ENCODE measurements around the gene SPATA31D3.
"Not testable (repeated sequence)": the region's sequence is repeated elsewhere in the genome, so short reads cannot be mapped to it uniquely, and the experiment has no call there.

SPATA31D3 gene

GRCh38 chr9:81943393-81943792, at the start of gene SPATA31D3:
Gene SPATA31D3 (plus strand): TSS chr9:81943500. CDS start chr9:81943586, 86 bp downstream.
- not testable (repeated sequence) for DNase-seq (ENCODE audit: low read depth, low spot score)

- DNase-seq (ENCODE audit: low read depth, low spot score), result no peak
Measured at GRCh38 chr9:81893929-81894328, 49.4 kb upstream of the SPATA31D3 start.

- DNase-seq (ENCODE audit: low read depth, low spot score), result no peak
Measured at GRCh38 chr9:81894891-81895290, 48.4 kb upstream of the SPATA31D3 start.

- DNase-seq (ENCODE audit: low read depth, low spot score), result no peak
Measured at GRCh38 chr9:81896070-81896469, 47.2 kb upstream of the SPATA31D3 start.

- DNase-seq (ENCODE audit: low read depth, low spot score), result no peak
Measured at GRCh38 chr9:81898851-81899250, 44.4 kb upstream of the SPATA31D3 start.

GRCh38 chr9:81902196-81902595, 41.1 kb upstream of the SPATA31D3 start:
- no peak for DNase-seq (ENCODE audit: low read depth, low spot score)

- DNase-seq (ENCODE audit: low read depth, low spot score), result no peak
Measured at GRCh38 chr9:81902626-81903025, 40.7 kb upstream of the SPATA31D3 start.

GRCh38 chr9:81906671-81907070, 36.6 kb upstream of the SPATA31D3 start:
- no peak for DNase-seq (ENCODE audit: low read depth, low spot score)

GRCh38 chr9:81912135-81912534, 31.2 kb upstream of the SPATA31D3 start:
- no peak for DNase-seq (ENCODE audit: low read depth, low spot score)

- DNase-seq (ENCODE audit: low read depth, low spot score), result no peak
Measured at GRCh38 chr9:81915801-81916505, 27.3 kb upstream of the SPATA31D3 start.

GRCh38 chr9:81918507-81918906, 24.8 kb upstream of the SPATA31D3 start:
- not testable (repeated sequence) for DNase-seq (ENCODE audit: low read depth, low spot score)

- not testable (repeated sequence) for DNase-seq (ENCODE audit: low read depth, low spot score)
Measured at GRCh38 chr9:81928305-81928704, 15.0 kb upstream of the SPATA31D3 start, which contains the start of gene SPATA31D4. Gene SPATA31D4 (plus strand): TSS chr9:81928428. CDS start chr9:81928514, 86 bp downstream.

GRCh38 chr9:81930147-81930546, 13.2 kb upstream of the SPATA31D3 start:
- not testable (repeated sequence) for DNase-seq (ENCODE audit: low read depth, low spot score)

GRCh38 chr9:81933547-81933946, 9.8 kb upstream of the SPATA31D3 start:
- not testable (repeated sequence) for DNase-seq (ENCODE audit: low read depth, low spot score)

- not testable (repeated sequence) for DNase-seq (ENCODE audit: low read depth, low spot score)
Measured at GRCh38 chr9:81948650-81949049, 5.3 kb downstream of the SPATA31D3 start.

- DNase-seq (ENCODE audit: low read depth, low spot score), result no peak
Measured at GRCh38 chr9:81953096-81953495, 9.8 kb downstream of the SPATA31D3 start.

- DNase-seq (ENCODE audit: low read depth, low spot score), result no peak
Measured at GRCh38 chr9:81955625-81956024, 12.3 kb downstream of the SPATA31D3 start.

GRCh38 chr9:81964218-81965171, 21.2 kb downstream of the SPATA31D3 start:
- no peak for DNase-seq (ENCODE audit: low read depth, low spot score)

GRCh38 chr9:81968026-81968425, 24.7 kb downstream of the SPATA31D3 start:
- no peak for DNase-seq (ENCODE audit: low read depth, low spot score)

GRCh38 chr9:81969971-81970370, 26.7 kb downstream of the SPATA31D3 start:
- no peak for DNase-seq (ENCODE audit: low read depth, low spot score)

- DNase-seq (ENCODE audit: low read depth, low spot score), result no peak
Measured at GRCh38 chr9:81971727-81972126, 28.4 kb downstream of the SPATA31D3 start.

- DNase-seq (ENCODE audit: low read depth, low spot score), result no peak
Measured at GRCh38 chr9:81974764-81975163, 31.5 kb downstream of the SPATA31D3 start.

Measured in activated naive CD8-positive, alpha-beta T cell treated with anti-CD3 and anti-CD28 coated beads, Interleukin-2, amount 50 U/mL, for 16 hours (primary cell).